ENCODE data around the gene UBL4A.
"Not testable (repeated sequence)": the region's sequence is repeated elsewhere in the genome, so short reads cannot be mapped to it uniquely, and the experiment has no call there.

Gene UBL4A

DNA sequence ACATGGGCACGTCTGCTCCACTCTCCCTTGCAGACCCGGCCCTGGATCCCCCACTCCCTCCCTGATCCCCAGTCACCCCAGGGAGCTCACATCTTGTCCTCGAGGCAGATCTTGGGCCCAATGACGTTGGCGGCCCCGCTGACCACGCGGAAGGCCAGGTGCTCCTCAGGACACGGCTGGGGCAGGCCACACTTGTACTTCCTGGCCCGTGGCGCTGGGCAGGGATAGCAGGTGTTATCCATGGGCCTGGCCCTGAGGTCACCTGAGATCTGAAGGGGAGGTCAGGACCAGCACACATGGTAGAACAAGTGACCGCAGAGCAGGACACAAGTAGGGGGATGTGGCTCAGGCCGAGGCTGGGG, 21.9 kb upstream of the UBL4A start:
- no peak for DNase-seq (ENCODE audit: low read depth in 2 of 2, low spot score in 1 of 2)

DNA sequence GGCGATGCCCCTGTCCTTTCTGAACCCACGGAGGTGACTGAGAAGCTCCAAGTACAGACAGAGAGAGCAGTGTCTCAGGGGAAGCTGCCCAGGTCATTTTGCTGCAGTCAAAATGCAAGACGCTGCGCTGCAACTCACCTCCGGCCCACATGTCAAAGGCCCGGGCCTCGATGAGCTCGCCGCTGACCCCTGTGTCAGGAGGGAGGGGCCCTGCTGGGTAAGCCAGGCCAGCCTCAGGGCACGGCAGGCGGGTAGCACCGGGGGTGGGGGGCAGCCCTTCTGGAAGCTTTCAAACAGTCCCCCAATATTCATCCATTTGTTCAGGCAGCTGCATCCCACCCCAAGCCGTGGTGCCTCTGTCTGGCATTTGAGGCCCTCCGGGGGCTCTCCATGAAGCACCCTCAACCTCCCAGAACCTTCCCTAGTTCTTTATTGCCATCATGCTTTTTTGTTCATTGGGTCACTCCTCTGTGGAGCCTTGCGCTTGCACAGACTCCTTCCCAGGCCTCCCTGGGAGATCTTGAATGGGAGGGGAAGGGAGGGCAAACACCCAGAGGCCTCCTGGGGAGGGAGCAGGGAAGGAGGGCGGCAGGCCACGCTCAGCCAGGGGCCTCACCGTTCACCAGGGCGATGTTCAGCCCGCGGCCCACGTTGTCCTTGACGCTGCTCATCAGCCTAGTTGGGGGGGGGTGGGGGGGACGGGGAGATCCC, 21.4 kb upstream of the UBL4A start:
- no peak for DNase-seq (ENCODE audit: low read depth in 2 of 2, low spot score in 1 of 2)

GRCh38 chrX:154506483-154507332, 20.3 kb upstream of the UBL4A start:
- no peak for DNase-seq (ENCODE audit: low read depth in 2 of 2, low spot score in 1 of 2)

GRCh38 chrX:154505734-154506133, 19.3 kb upstream of the UBL4A start:
- DNase-seq (ENCODE audit: low read depth in 2 of 2, low spot score in 1 of 2) = no peak

GRCh38 chrX:154502989-154503388, 16.6 kb upstream of the UBL4A start:
- DNase-seq (ENCODE audit: low read depth in 2 of 2, low spot score in 1 of 2) = no peak

DNA sequence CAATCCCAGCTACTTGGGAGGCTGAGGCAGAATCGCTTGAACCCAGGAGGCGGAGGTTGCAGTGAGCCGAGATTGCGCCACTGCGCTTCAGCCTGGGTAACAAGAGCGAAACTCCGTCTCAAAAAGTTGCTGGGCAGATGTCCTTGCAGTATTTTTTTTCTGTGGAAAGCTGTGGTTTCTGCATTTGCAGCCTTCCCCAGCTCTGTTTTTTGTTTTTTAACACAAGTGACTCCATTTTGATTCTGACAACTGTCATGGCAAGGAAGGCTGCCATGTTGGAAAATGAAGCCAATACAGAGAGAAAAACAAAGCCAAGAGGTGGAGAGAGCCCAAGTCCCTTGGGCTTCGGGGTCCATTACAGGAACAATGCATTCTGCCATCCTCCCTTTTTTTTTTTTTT, 15.7 kb upstream of the UBL4A start:
- DNase-seq (ENCODE audit: low read depth in 2 of 2, low spot score in 1 of 2) = no peak

GRCh38 chrX:154501423-154501822, 15.0 kb upstream of the UBL4A start:
- DNase-seq (ENCODE audit: low read depth in 2 of 2, low spot score in 1 of 2) = not testable (repeated sequence)

DNA sequence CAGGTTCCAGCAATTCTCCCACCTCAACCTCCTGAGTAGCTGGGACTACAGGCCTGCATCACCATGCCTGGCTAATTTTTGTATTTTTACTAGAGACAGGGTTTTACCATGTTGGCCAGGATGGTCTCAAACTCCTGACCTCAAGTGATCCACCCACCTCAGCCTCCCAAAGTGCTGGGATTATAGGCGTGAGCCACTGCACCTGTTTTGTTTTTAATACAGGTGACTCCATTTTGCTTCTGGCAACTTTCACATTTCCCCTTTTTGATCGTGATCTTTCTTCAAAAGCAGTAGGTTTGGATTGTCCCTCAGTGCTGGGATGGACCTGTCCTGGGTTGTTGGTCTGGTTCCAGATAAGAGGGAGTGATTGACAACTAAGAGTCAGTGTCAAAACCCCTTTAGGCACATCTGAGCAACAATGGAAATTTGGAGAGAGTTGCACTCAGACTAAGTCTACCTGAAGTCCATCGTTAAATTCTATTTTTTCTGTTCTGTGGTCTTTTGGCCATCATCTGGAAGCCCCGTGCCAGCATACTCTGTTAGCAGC, 10.2 kb upstream of the UBL4A start:
- not testable (repeated sequence) for DNase-seq (ENCODE audit: low read depth in 2 of 2, low spot score in 1 of 2)

- DNase-seq (ENCODE audit: low read depth in 2 of 2, low spot score in 1 of 2) = no peak
Observed at GRCh38 chrX:154495472-154495922, 9.1 kb upstream of the UBL4A start.

DNA sequence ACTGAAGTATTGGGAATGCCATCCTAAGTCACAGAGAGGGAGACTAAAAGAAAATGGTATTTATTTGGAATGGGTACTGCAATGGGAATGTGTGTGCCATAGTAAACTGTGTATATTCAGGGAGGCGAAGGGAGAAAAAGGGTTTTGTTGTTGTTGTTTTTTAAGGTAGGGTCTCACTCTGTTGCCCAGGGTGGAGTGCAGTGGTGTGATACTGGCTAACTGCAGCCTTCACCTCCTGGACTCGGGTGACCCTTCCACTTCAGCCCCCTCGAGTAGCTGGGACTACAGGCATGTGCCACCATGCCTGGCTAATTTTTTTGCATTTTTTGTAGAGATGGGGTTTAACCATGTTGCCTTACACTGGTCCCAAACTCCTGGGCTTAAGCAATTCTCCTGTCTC, 8.3 kb upstream of the UBL4A start:
- DNase-seq (ENCODE audit: low read depth in 2 of 2, low spot score in 1 of 2) = no peak

- peak; percentile 60 to 78 for DNase-seq (ENCODE audit: low read depth in 2 of 2, low spot score in 1 of 2)
Observed at GRCh38 chrX:154490414-154491083, 4.1 kb upstream of the UBL4A start, which contains the start of gene SLC10A3. SLC10A3 (minus strand) TSS chrX:154490629; CDS start chrX:154488940, 1,689 bp downstream.

- DNase-seq (ENCODE audit: low read depth in 2 of 2, low spot score in 1 of 2) = no peak
Observed at GRCh38 chrX:154490021-154490413, 3.6 kb upstream of the UBL4A start.

DNA sequence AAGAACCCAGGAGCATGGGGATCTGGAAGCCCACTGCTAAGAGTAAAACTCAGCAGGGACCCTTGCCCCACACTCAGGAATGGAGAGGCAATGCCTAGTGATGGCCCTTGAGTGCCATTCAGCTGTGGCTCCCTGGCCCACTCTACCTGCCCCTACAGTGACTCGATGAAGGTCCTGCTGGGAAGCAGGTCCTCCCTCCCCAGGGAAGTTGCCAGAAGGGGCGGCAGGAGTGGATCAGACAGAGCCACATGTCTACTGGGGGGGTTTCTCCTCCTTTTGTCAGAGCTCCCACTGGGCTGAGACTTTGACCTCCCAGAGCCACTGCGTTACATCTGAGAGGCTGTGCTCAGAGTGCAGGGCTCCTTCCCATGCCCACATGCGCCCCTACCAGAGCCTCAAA, 2.8 kb upstream of the UBL4A start:
- no peak for DNase-seq (ENCODE audit: low read depth in 2 of 2, low spot score in 1 of 2)

DNA sequence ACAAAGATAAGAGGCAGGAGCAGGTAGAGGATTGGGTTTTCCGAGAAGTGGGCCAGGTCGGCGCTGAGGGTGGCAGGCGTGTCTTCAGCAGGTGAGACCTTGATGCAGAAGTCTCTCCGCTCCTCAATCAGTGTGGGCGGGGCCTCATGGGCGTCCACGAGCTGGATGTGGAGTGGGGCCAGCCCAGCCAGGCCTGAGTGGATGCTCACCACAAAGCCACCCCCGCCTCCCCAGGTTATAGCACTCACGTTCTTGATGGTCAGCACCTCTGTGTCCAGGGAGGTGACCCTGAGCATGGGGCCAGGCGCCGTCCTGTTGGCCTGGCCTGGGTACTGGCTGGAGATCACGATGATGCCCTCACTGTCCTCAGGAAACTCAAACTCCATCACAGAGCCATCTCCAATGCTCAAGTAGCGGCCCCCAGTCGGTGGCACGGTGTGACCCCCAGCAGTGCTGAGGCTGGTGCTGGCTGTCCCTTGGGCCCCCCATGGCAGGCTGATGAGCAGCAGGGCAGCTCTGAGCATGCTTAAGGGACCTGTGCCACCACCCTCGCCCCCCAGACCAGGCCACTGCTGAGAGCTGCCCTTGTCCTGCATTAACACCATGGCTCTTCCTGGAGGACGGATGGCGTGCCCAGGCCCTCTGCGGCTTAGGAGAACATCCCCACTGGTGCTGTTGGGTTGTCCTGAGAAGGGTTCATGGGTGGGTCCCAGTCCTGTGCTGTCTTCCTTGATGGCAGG, 2.1 kb upstream of the UBL4A start:
- DNase-seq (ENCODE audit: low read depth in 2 of 2, low spot score in 1 of 2) = no peak

DNA sequence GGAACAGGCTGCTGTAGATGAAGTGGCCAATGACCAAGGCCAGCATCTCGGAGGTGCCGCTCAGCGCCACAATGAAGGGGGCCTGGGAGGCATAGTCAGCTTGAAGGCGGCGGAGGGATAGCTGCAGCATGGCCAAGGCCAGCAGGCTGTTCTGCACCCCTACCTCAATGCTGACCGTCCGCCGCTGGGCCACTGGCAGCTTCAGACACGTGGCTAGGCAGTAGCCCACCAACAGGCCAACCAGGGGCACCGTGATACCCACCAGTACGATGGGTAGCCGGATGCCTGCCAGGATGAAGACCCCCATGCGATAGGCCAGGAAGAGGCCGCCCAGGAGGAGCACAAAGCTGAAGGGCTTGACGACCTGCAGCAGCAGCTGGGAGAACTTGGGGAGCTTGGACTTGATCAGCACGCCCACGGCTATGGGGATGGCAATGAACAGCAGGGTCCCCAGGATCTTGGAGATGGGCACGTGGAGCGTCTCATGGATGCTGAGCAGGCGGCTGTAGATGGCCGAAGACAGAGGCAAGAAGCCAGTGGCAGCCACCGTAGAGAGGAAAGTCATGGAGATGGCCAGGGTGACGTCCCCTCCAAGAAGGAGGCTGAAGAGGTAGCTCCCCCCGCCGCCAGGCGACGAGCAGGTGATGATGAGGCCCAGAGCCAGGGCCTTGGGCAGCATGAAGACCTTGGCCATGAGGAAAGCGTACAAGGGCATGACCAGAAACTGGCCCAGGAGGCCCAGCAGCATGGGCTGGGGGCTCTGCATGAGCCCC, 1.3 kb upstream of the UBL4A start:
- no peak for DNase-seq (ENCODE audit: low read depth in 2 of 2, low spot score in 1 of 2)

DNA sequence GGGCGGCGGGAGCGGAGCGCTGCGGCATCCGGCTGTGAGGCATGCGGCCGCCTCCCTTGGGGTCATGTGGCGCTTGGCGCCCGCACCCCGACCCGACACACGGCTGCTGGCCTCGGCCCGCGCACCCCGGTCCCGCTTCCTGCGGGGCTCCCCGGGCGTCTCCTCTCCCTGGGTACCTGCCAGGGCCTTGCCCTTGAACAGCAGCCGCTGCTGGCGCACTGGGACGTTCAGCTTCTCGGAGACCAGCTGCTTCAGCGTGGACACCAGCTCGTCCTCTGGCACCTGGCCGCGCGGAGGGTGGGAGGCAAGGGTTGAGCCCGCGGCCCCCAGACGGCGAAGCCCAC, 391 bp downstream of the UBL4A start:
- DNase-seq (ENCODE audit: low read depth in 2 of 2, low spot score in 1 of 2) = no peak

GRCh38 chrX:154485150-154486051, 1.0 kb downstream of the UBL4A start:
- no peak for DNase-seq (ENCODE audit: low read depth in 2 of 2, low spot score in 1 of 2)

DNA sequence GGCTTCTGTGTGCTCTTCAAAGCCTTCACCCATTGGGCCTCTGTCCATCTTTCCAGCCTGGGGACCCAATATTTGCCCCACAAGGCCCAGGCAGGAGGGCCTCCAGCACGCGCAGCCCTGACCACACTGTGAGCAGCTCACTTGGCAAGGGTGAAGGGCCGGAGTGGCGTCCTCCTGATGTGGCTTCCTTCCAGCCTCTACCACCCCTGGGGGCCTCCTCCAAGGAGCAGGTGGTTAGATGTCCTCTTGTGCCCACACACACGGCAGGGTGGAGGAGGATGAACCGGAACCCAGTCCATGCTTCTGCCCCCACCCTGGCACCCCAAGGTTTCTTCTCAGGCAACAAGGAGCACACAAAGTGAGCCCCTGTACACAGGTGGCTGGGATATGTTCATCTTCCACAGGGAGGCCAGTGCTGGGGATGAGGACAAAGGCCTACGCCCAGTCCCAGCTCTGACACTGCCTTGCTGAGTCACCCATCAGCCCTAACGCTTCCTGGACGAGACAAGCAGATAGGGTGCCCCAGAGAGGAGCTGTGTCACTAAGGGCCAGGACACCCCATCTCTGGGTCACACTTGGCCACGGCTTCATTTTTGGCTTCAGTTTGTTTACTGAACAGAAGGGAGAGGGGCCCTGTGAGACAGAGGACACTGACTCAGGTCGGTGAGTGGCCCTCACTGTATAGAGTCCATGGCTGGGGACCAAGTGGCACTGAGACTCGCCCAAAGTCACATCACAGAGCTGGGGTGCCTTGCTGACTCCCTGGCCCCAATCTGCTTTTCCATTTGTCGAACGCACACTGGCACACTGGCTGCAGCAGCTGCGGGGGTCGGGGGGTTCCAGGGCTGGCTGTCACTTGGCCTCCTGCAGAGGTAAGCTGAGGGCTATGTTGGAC, 1.9 kb downstream of the UBL4A start:
- no peak for DNase-seq (ENCODE audit: low read depth in 2 of 2, low spot score in 1 of 2)
